A673 (cell line): ENCODE data around the gene HAS3.

Source experiments
- CTCF ChIP-seq: fragments of 300-800, 200-600 bp; sonication (generic); conservative IDR thresholded peaks from 2 replicates; pipeline ENCODE4 v1.5.1; 2017; ENCODE audit warnings: low read depth, mild to moderate bottlenecking, antibody characterized with exemption, low read length, moderate library complexity, mixed read lengths
- EZH2 ChIP-seq: fragments of 200-600 bp; sonication (generic); IDR thresholded peaks from 2 replicates; pipeline ENCODE4 v1.6.1; 2017; ENCODE audit warnings: borderline replicate concordance, low read depth, mild to moderate bottlenecking, mixed read lengths, antibody characterized with exemption, low read length; ENCODE audit not compliant: poor library complexity, severe bottlenecking

GRCh38 chr16:69141014-69141413 is 35.6 kb downstream of the HAS3 start:
- TF ChIP-seq CTCF (no peak), EZH2 (no peak)
